Effector CD4-positive, alpha-beta T cell (primary cell): ENCODE measurements around the gene JPH3.

Experiments
- DNase-seq: peaks from one replicate; pipeline ENCODE4 v3.0.0-alpha.2; 2020

Gene JPH3

DNA sequence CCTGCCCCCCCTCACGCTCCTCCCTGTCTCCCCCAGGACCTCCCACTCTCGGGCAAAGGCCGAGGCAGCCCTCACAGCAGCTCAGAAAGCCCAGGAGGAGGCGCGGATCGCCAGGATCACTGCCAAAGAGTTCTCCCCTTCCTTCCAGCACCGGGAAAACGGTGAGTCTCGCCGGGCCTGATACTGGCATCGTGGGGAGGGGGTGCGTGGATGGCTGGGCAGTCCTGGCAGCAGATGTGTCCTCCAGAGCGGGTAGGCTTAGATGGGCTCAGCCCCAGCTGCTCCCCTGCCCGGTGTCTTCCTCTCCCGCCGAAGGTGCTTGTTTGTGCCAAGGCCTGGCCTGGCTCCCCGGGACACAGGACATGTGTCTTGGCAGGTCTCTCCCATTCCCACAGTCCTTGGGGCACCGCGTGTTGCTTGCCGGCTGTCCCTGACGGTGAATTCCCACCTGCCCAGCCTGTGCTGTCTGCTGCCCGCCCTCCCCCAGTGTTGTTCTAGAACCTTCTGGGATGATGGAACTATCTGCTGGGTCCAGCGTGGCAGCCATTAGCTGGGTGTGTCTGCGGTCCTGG is 81.9 kb downstream of the JPH3 start:
- no peak for DNase-seq

DNA sequence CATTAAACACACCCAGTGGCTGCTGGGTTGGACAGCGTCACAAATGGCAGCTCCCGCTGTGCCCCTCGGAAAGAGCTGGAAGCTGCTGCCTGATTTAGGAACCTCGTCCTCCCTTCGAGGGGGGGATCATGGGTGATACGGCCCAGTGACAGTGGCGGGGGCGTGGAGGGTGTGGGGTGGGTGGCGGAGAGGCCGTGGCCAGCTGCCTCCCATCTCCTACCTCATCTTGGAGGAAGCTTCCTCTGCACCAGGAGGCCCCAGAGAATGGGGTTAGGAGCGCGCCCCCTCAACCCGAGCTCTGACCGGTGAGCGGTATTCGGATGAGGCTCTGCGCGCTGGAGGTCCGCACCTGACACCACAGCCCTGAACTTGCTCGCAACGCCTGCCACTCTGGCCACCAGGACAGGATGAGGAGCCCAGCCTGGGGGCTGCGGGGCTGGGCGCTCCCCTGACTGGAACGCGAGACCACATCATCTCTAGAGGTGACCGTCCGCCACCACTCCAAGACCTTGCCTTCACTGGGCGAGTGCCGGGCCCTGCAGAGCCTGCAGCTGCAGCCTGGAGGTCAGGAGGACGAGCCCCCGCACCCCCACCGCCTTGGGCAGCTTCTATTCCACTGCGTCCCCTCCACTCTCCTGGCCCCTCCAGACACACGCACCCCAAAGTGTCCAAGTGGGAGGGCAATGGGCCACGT is 82.5 kb downstream of the JPH3 start:
- DNase-seq = no peak

DNA sequence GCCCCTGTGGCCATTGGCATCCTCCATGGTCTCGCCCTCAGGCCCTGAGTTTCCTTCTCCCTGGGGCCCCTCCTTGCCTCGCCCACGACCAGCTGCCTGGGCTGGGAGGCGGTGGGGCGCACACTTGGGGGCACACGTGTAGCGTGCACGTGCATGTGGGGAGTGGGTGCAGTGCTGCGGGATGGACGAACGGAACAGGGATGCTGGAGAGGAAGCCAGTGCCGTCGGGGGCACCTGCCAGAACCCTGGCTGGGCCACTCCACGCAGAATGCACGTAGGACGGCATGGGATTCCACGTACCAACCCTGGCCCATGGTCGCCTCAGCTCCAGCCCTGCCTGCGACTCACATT is 83.1 kb downstream of the JPH3 start:
- no peak for DNase-seq

DNA sequence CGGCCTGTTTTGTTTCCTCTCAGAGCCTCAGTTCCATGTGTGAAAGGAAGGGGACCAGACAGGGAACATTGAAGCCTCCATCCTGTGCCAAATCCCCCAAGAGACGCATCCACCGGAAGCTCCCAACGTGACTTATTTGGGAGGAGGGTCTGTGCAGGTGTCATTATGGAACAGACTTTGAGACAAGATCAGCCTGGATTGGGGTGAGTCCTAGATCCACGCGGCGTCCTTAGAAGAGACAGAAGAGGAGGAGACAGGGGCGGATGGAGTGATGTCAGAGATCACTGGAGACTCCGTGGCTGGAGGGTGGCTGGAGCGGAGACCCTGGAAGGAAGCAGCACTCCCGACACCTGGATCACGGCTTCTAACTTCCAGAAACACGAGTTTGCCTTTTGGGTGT is 83.5 kb downstream of the JPH3 start:
- DNase-seq = no peak

DNA sequence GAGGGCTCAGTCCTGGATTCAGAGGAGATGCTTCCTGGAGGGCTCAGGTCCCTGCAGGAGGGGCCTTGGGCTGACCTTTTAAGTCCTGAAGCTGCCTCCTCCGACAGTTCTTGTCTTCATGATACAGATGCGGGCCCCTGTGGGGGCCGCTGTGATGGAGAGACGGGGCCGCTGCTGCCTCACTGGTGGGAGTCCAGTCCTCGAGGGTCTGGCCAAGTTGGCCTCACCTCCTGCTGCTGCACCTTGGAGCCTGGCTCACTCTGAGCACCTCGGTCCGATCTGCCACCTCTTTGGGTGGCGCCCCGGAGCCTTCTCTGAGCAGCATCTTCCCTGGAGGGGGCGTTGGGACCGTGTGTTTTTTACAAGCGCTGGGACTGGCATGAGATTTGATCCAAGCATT is 84.4 kb downstream of the JPH3 start:
- DNase-seq = no peak

DNA sequence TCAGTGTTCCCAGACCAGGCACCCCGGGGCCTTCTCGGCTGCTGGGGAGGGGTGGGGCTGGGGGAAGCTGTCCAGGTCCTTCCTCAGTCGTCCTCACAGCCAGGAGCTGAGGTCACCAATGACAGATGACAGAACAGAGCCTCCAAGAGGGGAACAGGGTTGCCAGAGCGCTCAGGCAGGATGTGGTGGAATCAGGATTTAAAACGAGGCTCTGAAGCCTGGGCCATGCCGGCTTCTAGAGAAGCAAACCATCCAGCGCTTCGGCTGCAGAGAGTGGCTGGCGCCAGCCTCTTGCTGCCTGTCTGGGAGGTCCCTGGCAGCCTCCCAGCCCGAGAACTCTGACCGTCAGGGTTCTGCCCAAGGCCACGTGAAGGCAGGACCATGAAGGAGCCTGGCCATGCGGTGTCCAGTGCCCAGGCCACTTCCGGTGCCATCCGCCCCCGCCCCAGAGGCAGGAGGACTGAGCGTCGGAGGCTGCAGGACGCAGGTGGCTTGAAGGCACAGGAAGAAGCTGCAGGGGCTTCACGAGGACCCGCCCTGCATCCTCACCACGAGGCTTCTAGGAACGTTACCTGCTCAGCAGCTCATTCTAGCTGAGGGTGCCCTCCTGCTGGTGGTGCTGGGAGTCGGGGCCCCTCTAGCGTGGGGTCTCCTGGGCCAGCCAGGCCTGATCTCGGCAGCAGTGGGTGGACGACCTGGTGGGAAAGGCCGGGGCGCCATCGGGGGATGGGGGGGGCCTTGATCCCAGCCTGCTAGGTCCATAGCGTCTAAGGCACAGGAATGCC is 85.0 kb downstream of the JPH3 start:
- no peak for DNase-seq

DNA sequence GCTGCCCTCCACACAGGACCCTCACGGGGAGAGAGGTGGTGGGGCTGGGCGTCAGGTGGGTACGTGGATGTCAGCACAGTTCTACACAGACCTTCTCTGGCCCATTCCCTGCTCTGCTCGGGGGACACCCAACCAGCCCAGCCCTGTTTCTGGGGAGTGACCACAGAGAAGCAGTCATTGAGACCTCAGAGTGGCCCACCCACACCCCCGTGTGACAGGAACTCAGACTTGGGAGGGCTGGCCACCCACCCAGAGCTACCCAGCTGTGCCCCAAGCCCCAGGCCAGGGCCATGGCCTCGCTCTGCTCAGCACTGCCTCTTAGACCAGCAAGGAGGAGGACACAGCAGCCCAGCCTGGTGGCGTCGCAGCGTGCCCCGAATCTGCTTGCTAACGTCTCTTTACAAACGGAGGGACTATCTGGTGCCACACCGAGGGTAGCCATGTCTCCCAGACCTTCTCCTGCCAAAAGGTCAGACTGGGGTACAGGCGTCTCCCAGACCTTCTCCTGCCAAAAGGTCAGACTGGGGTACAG is 85.8 kb downstream of the JPH3 start:
- DNase-seq = no peak

DNA sequence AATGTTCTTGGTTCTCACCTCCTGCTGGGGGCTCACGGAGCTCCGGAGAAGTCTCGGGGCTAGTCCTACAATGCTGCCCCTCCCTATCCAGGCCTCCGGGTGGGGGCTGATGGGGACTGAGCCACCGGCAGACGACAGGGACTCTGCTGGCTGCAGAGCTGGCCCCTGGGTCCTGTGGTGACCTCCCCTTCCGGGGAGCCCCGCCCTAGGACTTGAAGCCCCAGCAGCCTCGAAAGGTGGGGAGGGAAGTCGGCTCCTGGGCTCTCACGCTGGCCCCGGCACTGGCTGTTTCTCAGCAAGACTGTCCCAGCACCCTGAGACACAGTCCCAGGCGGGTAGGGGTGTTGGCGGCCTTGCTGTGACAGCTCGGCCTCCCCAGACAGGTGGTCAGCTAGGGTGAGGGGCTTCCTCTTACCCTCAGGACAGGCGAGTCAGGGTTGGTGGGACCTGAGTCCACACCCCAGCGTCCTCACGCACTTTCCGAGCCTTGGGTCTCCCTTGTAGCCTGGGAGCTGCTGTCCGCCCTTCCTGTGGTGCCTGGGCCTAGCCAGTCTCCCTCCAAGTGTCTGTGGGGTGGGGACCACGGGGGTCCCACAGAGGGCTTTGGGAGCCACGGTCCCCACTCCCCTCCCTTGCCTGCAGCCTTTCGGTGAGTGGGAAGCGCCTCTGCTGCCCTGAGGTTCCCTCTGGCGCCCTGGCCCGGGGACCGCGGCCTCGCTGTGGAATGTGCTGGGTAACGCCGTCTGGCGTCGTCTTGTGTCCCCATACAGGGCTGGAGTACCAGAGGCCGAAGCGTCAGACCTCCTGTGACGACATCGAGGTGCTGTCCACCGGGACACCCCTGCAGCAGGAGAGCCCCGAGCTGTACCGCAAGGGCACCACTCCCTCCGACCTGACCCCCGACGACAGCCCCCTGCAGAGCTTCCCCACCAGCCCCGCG is 86.8 kb downstream of the JPH3 start:
- no peak for DNase-seq

DNA sequence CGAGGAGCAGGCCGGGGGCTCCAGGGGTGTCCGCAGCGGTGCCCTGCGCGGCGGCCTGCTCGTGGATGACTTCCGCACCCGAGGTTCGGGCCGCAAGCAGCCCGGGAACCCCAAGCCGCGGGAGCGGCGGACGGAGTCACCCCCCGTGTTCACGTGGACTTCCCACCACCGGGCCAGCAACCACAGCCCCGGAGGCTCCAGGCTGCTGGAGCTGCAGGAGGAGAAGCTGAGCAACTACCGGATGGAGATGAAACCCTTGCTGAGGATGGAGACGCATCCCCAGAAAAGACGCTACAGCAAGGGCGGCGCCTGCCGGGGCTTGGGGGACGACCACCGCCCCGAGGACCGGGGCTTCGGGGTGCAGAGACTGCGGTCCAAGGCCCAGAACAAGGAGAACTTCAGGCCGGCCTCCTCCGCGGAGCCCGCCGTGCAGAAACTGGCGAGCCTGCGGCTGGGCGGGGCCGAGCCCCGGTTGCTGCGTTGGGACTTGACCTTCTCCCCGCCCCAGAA is 87.7 kb downstream of the JPH3 start:
- no peak for DNase-seq

DNA sequence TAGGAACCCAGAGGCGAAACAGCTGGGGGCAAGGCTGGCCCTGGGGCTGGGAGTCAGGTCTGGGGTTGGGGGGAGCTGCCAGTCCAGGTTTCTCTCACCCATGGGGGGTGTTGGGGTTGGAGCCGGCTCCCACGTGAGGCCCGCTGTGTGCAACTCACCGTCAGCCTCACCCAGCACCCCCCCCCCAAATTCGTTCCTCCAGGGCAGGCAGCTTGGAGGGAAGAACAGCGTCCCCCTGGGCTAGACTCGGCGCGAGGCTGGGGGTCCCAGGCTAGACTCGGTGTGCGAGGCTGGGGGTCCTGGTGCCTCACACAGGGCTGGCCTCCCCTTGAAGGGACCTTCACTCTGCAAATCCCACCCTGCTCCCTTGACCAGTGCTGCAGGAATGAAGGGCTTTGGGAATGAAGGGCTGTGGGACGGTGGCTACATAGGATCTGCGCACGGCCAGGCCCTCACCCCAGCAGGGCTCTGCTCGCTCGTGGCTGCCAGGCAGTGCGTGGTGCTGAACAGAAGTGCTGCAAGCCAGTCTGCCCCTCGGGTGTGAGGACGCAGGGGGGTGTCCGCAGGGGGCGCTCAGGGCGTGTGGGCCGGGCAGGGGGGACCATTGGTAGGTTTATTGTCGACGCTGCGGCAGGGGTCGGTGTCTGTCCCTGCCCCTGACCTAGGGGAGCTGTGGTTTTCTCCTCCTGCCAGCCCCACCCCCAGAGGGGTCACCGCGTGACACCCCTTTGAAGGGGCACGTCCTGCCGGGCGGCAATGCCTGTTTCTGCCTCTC is 88.8 kb downstream of the JPH3 start:
- DNase-seq = no peak

DNA sequence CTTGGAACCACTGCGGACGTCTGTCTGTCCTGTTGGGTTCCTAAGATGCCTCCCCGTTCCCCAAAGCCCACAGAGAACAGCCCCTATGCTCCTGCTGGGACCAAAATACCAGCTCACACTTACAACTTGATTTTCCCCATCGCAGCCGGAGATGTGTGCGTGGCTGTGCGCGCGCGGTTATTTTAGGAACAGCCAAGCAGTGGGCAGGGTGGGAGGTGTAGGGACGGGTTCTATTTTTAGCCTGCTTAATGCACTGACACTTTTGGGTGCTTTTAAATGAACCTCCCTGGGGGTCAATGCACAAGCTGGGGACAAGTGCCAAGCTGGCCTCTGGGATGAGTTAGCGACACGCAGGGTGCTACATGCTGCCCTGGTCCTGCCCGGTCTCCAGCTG is 89.4 kb downstream of the JPH3 start:
- DNase-seq = no peak

DNA sequence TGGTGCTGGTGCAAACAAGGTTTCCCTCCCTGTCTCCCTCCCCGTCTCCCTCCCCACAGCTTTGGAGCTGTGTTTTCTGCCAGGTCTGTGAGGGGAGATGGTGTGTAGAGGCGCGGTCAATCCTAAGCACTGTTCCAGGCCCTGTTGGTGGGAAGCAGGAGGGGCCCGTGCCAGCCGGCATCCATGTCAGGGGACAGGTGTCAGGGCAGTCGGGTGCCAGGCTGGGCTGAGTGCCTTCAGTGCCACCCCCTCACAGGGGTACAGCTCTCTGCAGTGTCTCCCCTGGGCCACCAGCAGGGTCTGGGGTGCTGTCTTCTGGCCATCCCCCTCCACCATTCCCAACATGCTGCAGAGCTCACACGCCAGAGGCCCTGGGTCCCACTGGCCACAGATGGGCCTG is 89.9 kb downstream of the JPH3 start:
- DNase-seq = no peak

DNA sequence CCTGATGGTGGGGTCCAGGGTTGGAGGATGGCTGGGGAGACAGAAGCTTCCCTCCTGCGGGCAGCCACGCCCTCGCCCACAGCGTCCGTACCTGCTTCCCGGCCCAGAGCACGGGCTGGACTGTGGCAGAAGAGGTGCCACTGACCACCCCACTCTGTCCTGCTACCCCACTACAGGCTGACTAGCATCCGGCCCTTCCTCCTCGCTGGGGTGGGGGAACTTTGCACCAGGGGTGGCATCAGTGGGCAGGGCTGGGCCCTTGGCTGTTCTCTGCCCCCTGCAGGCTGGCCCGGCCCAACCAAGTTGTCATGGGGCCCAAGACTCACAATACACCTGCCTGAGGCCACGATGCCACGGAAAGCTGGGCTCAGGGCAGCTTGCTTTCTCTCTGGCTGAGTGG is 90.4 kb downstream of the JPH3 start:
- no peak for DNase-seq

DNA sequence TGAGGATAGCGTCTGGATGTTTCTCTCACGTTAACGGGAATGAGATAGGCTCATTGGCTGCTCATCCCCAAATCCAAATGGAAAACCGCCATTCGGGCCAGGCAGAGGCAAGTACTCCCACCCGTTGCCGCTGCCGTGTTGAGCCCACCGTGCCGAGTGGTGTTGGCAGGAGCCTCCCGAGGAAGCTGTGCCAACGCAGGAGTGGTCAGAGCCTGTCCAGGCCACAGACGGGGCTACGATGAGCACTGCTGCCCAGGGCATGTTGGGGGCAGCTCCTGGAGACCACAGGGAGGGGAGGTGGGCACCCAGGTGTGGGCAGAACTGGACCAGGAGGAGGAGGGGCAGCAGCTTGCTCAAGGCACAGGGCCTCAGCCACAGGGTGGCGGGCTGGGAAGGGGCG is 91.5 kb downstream of the JPH3 start:
- no peak for DNase-seq

DNA sequence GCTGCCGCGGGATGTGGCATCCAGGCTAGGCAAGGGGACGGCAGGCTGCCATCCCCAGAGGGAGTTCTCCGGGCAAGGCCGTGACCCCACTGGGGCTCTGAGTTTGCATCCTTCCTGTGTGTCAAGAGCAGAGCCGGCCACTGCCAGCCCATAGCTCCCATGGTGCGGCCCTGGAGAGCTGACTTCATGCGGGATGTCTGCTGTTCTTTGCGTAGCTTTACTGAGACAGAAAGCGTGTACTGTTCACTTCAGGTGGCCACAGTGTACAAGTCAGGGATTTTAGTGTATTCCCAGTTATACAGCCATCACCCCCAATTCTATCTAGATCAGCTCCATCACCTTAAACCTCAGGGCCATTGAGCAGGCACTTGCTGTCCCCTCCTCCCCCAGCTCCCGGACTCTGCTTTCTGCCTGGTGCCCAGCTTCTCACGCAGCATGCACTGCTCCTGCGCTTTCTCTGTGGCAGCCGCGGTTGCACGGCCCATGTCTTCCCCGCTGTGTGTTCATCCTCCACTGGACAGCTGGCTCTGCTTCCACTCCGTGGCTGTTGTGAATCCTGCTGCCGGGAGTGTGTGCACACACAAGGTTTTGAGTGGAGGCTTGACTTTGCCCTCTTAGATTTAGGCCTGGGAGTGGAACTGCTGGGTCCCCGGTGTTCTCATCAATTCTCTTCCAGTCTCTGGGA is 92.3 kb downstream of the JPH3 start:
- no peak for DNase-seq

DNA sequence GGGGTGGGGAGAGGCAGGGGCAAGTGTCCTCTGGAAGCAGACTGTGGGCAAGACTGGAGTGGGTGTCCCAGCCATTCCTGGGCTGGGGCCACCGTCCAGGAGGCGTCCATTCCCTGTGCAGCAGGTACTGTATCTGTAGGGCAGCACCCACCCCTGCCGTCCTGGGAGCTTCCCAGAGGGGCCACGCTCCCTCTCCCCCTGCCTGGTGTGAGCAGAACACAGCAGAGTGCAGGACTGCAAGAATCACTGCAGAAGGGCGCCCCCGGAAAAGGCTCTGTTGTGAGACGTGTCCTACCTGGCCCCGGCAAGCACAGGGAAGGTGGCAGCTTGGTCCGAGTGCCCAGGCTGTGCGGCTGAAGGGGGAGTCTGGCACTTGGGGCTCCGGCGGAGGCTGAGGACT is 93.2 kb downstream of the JPH3 start:
- no peak for DNase-seq

DNA sequence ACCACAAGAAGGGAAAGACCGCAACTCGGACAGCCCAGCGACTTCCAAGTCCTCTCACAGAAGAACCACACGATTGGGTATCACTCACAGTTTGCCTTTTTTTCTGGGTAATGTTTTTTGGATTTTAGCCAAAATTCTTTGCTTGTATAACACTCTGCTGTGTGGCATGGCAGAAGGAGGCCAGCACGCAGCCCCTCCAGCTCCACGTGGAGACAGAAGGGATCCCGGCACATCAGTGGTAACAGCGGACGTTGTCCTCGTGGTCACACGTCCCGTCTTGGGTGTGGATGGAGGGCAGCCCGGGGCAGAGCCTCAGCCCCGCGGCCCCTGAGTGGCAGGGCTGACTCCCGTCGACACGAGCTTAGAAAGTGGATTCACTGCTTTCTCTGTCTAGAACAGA is 94.4 kb downstream of the JPH3 start:
- DNase-seq = no peak

DNA sequence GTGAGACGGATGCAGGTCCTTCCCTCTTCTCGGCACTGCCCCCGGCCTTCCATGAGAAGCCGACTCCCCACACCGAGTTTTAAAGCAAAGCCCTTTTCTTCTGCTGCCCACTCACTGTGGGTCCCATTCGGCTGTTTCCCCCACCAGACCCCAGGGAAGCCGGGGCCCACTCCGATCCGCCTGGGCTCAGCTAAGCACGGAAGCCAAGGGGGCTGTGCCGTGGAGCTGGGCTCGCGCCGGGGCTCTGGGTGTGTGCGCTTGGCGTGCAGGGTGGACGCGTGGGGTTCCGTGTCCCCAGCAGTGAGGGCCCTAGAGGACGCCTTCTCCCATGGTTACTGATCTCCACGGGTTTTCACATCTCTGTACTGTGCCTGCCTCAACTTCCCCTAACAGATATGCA is 94.9 kb downstream of the JPH3 start:
- no peak for DNase-seq

DNA sequence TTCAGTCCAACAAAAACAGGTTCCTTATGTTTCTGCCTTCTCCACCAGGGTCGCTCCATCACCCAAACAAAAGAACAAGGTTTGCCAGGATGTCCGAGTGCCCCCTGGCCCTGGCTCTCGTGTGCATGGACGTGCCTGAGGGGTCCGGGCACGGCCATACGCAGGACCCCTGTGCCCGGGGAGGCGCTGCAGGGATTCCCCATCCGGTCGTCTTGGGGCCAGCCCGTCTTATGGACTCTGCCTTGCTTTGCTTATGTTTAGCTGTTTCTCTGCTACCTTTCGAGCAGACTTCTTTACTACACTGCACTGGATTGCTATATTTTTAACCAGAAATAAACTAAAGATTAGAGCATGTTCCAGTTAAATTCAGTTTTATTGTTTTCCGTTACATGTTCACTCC is 95.5 kb downstream of the JPH3 start:
- no peak for DNase-seq

DNA sequence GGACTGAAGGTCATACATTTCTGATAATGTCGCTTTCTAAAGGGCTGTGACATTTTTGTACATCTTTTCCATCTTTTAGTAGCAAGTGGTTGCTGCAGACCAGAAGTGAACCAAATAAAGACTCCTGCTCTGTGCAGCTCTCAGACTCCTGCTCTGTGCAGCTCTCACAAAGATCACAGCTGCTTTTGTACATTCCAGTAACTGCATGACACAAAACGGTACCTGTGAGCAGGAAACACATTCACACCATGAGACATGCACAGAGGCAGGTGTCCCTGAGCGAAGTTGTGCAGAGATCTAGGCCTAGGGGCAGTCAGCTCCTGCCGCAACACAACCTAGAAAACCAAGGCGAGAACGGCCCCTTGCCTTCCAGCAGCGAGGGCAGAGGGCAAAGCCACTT is 95.9 kb downstream of the JPH3 start:
- DNase-seq = no peak

DNA sequence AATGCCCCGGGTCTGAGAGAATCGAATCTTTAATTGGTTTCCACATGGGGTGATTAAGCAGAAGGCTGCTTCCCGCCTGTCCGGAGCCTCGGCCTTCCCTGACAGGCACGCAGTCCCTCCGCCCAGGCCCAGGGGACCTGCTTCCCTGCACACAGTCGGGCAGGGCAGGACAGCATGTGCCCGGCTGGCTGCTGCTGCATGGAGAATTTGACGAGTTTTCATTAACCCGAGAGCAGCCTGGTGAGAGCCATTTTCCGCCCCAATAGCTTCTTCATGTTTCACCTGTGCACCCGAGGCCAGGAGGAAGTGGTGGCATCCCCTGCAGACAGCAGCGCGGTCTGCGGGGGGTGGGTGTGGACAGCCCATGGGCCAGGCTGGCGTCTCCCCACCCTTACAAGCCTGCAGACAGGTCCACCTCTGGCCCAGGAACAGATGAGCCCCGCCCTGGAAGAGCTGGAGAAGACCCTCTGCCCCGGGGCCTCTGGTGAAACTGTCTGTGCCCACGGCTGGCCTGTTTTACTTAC is 96.4 kb downstream of the JPH3 start:
- no peak for DNase-seq
